ENCODE measurements around the gene JPT1.
"Not testable (repeated sequence)": the region's sequence is repeated elsewhere in the genome, so short reads cannot be mapped to it uniquely, and the experiment has no call there.

DNA sequence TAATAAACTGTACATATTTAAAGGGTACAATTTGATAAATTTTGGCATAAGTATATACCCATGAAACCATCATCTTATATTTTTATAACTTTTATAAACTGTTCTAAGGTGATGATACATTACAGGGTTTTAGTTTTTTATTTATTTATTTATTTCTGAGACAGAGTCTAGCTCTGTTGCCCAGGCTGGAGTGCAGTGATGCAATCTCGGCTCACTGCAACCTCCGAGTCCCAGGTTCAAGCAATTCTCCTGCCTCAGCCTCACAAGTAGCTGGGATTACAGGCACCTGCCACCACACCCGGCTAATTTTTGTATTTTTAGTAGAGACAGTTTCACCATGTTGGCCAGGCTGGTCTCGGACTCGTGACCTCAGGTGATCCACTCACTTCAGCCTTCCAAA, 26.4 kb downstream of the JPT1 start:
- TF ChIP-seq, protein P1, sequence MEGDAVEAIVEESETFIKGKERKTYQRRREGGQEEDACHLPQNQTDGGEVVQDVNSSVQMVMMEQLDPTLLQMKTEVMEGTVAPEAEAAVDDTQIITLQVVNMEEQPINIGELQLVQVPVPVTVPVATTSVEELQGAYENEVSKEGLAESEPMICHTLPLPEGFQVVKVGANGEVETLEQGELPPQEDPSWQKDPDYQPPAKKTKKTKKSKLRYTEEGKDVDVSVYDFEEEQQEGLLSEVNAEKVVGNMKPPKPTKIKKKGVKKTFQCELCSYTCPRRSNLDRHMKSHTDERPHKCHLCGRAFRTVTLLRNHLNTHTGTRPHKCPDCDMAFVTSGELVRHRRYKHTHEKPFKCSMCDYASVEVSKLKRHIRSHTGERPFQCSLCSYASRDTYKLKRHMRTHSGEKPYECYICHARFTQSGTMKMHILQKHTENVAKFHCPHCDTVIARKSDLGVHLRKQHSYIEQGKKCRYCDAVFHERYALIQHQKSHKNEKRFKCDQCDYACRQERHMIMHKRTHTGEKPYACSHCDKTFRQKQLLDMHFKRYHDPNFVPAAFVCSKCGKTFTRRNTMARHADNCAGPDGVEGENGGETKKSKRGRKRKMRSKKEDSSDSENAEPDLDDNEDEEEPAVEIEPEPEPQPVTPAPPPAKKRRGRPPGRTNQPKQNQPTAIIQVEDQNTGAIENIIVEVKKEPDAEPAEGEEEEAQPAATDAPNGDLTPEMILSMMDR (IDR thresholded peaks at IDR 0.05; ENCODE audit: low read depth, low read length) = not testable (repeated sequence)
- not testable (repeated sequence) for TF ChIP-seq EZH2phosphoT487 (IDR thresholded peaks at IDR 0.05; ENCODE audit: low read depth)
